ENCODE data around the gene PACSIN1.

DNA sequence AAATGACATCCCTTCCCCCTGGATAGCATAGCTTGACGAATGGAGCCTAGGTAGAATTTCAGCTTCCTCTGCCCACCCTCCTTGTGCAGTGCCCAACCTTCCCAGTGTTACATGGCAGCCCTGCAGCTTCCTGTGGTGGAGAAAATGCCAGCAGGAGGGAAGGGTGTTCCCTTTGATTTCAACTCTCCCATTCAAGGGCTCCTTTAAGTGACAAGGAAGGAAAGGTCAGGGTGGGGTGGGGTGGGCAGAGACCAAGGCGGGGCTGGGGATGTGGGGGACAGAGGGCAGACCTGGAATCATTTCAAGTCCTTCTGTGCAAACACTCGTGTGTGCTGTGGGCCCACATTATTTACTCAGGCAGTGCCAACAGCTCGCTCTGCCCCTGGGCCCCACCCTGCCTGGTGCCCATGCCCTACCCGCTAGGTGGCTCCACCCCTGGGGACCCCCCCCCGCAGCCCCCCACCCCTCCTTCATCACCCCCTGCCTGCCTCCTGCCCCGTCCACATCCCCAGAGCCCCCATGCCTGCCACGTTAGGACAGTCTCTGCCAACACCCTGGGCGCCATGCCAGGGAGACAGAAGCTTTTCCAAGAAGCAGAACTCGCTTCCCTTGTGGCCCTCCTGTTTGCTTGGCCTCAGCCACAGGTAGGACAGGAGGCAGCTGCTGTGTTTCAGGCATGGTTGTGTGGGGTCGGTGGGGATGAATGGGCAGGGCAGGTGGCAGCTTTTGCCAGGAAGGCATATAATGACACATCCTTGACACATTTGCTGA, 80.9 kb downstream of the PACSIN1 start:
- TF ChIP-seq, protein P1, sequence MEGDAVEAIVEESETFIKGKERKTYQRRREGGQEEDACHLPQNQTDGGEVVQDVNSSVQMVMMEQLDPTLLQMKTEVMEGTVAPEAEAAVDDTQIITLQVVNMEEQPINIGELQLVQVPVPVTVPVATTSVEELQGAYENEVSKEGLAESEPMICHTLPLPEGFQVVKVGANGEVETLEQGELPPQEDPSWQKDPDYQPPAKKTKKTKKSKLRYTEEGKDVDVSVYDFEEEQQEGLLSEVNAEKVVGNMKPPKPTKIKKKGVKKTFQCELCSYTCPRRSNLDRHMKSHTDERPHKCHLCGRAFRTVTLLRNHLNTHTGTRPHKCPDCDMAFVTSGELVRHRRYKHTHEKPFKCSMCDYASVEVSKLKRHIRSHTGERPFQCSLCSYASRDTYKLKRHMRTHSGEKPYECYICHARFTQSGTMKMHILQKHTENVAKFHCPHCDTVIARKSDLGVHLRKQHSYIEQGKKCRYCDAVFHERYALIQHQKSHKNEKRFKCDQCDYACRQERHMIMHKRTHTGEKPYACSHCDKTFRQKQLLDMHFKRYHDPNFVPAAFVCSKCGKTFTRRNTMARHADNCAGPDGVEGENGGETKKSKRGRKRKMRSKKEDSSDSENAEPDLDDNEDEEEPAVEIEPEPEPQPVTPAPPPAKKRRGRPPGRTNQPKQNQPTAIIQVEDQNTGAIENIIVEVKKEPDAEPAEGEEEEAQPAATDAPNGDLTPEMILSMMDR (IDR thresholded peaks at IDR 0.05), result no peak
- TF ChIP-seq POLR2A (IDR thresholded peaks at IDR 0.05), result no peak
